H1 (cell line): ENCODE data around the gene ADNP2. TPM values are rescaled to one million over a fixed set of nuclear protein-coding genes. Genes with fewer than 3 reads are reported as not detected.

ENCODE experiments used
- CTBP2 ChIP-seq: IDR thresholded peaks from 2 replicates; pipeline ENCODE4 v1.7.0; 2011; ENCODE audit warnings: borderline replicate concordance, mild to moderate bottlenecking, moderate library complexity, mixed read lengths, low read length; ENCODE audit not compliant: insufficient read depth, insufficient read length
- GTF2F1 ChIP-seq: IDR thresholded peaks from 2 replicates; pipeline ENCODE4 v1.6.1; 2012; ENCODE audit warnings: low read depth, low read length, improper control_type of control experiment, borderline replicate concordance
- MAX ChIP-seq: IDR thresholded peaks from 2 replicates; pipeline ENCODE4 v1.6.1; 2012; ENCODE audit warnings: inconsistent platforms
- NRF1 ChIP-seq: IDR thresholded peaks from 2 replicates; pipeline ENCODE4 v1.6.1; 2011; ENCODE audit warnings: mild to moderate bottlenecking, low read depth, low read length, improper control_type of control experiment
- RFX5 ChIP-seq: IDR thresholded peaks from 2 replicates; pipeline ENCODE4 v1.6.1; 2011; ENCODE audit warnings: low read depth, low read length, improper control_type of control experiment, borderline replicate concordance
- RXRA ChIP-seq: IDR thresholded peaks from 2 replicates; pipeline ENCODE4 v1.6.1; 2011; ENCODE audit warnings: low read depth, mild to moderate bottlenecking, low read length, moderate library complexity; ENCODE audit not compliant: insufficient read depth
- YY1 ChIP-seq: IDR thresholded peaks from 2 replicates; pipeline ENCODE4 v1.6.1; 2011; ENCODE audit warnings: low read depth, mild to moderate bottlenecking, low read length
- ZNF274 ChIP-seq: IDR thresholded peaks from 2 replicates; pipeline ENCODE4 v1.7.0; 2012; ENCODE audit warnings: low read length, borderline replicate concordance; ENCODE audit errors: extremely low read depth
- polyA plus RNA-seq, 7 experiments: library from polyadenylated mRNA; depleted of rRNA in 3 of 7; stranded (reverse) in 5 of 7; unstranded in 2 of 7; fragments of >200 nt in 5 of 7; fragments of 200-250 nt in 2 of 7; gene quantifications; 1 replicate in 5 of 7; 2 replicates in 1 of 7; 4 replicates in 1 of 7; pipeline versions ENCODE4 v1.2.1 to v1.2.3, GENCODE V29; 2011 to 2013; ENCODE audit warnings: missing spikeins in 2 of 7, mixed read lengths in 2 of 7
- total RNA-seq: library from RNA; stranded (reverse); fragmentation: NEBNext Ultra II Directional; extraction: Animal tissue kit (Norgen Biotek cat#: 25700); gene quantifications from 2 replicates; pipeline ENCODE4 v1.2.1, GENCODE V29; 2021

The ADNP2 gene
- total and polyA plus RNA-seq, 2 of the 8 experiments (the other 6 are each of a cell fraction or from before 2014, with no cell fraction given), result 25.1 to 61.6 TPM

DNA sequence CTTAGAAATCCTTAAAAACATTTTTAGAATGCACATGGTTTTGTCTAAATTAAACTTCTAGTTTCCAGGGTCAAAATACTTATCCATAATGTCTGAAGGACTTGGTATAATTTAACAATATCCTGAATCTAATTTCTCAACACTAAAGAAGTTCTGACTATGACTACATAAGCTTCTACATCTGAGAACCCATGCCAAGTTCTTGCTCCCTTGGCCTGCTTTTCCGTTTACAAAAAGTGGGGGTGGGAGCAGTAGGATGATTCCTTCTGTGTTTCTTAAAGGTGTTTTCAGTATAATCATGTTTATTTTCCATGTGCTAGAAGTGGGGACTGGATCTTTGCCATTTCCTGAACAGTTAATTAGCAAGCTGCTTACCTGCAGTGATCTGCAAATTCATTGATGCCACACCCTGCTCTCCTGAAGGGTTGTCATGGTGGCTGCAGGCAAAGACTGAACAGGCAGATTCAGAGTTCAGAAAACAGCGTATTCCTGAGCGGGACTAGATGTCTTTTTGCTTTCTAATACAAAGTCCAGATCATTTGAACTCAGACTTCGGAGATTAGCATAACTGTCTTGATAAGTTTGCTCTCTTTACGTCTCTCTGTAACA, 36.2 kb downstream of the ADNP2 start (continued):
- TF ChIP-seq MAX (no peak), RXRA (no peak), NRF1 (no peak), ZNF274 (no peak), YY1 (no peak), RFX5 (no peak), GTF2F1 (no peak), CTBP2 (no peak)
